GM18951 (cell line): ENCODE results near the gene KLHL9.
A peak's percentile ranks its signal among the peaks of the same experiment; 100 is the strongest.
"Not testable (repeated sequence)": the region's sequence is repeated elsewhere in the genome, so short reads cannot be mapped to it uniquely, and the experiment has no call there.

Source experiments
- POLR2A ChIP-seq: IDR thresholded peaks from 4 replicates; pipeline ENCODE4 v1.6.1; 2011; ENCODE audit warnings: mild to moderate bottlenecking; ENCODE audit not compliant: insufficient read length, insufficient read depth; ENCODE audit errors: extremely low read depth
- in situ Hi-C: fragments of 300-500 bp; cut with MboI; formaldehyde crosslinking; loops from one replicate; pipeline ENCODE4 v1.12.0; 2022; ENCODE audit warnings: low sequenced_read_pairs, mixed read lengths, inconsistent platforms; ENCODE audit not compliant: unreplicated experiment

The KLHL9 gene, protein sequence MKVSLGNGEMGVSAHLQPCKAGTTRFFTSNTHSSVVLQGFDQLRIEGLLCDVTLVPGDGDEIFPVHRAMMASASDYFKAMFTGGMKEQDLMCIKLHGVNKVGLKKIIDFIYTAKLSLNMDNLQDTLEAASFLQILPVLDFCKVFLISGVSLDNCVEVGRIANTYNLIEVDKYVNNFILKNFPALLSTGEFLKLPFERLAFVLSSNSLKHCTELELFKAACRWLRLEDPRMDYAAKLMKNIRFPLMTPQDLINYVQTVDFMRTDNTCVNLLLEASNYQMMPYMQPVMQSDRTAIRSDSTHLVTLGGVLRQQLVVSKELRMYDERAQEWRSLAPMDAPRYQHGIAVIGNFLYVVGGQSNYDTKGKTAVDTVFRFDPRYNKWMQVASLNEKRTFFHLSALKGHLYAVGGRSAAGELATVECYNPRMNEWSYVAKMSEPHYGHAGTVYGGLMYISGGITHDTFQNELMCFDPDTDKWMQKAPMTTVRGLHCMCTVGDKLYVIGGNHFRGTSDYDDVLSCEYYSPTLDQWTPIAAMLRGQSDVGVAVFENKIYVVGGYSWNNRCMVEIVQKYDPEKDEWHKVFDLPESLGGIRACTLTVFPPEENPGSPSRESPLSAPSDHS

DNA sequence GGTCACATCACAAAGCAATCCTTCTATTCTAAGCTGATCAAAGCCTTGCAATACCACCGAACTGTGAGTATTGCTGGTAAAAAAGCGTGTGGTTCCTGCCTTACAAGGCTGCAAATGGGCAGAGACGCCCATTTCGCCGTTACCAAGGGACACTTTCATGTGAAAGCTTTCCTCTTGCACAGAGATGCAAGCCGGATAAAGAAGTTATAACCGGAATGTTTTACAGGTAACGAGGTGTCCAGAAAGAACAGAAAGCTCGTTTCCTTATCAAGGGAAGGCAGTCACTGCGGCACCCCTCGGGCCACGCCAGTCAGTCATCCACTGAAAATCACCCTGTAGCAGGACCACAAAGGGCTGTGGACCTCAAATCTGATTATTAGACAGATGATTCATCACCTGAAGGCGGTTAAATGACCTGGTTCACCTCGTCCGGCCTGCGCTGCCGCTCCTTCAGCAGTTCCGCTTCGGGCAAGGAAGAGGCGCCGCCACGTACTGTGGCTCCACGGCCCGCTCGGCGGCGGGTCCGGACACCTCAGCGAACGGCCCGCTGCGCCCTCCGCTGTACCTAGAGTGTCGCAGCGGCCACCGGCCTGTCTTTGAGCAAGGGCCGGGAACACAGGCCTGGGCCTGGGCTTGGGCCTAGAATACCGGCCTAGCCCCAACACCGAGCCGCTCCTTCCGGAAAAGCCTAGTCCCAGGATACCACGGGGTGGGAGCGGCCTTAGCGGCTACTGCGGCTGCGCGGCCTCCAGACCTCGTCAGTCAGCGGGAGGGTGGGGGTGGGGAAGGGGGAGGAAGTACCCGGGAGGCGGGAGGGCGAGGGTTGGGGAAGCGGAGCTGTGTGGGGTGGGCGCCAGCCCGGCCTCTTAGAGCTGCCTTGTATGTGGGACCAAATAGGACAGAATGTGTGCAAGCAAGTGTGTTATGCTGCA is at the start of gene KLHL9:
Gene KLHL9, minus strand, starts transcription at position 704 of the 932 bp plus-strand sequence. Its CDS starts 545 bp downstream, at position 159.
- in situ Hi-C loops = loop anchor here (5.0 kb wide), 1 partner anchor 62 kb away; no protein-coding TSS in a partner anchor
- TF ChIP-seq POLR2A = peak; percentile 81

DNA sequence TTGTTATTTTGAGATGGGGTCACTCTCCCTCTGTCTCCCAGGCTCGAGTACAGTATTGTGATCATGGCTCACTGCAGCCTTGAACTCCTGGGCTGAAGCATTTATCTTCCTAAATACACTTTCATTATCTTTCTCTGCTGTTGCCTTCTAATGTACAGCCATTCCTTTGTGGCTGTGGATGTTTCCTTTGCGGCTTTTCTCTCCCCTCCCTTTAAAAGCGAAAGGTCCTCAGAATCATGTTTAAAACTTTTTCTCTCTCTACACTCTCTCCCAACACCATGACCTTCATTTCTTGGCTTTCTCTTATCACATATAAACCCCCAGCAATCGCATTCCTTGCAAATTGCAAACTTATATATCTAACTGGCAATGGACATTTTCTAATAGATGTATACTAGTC is 48.4 kb upstream of the KLHL9 start:
- in situ Hi-C loops = no loop called here
- TF ChIP-seq POLR2A = no peak

DNA sequence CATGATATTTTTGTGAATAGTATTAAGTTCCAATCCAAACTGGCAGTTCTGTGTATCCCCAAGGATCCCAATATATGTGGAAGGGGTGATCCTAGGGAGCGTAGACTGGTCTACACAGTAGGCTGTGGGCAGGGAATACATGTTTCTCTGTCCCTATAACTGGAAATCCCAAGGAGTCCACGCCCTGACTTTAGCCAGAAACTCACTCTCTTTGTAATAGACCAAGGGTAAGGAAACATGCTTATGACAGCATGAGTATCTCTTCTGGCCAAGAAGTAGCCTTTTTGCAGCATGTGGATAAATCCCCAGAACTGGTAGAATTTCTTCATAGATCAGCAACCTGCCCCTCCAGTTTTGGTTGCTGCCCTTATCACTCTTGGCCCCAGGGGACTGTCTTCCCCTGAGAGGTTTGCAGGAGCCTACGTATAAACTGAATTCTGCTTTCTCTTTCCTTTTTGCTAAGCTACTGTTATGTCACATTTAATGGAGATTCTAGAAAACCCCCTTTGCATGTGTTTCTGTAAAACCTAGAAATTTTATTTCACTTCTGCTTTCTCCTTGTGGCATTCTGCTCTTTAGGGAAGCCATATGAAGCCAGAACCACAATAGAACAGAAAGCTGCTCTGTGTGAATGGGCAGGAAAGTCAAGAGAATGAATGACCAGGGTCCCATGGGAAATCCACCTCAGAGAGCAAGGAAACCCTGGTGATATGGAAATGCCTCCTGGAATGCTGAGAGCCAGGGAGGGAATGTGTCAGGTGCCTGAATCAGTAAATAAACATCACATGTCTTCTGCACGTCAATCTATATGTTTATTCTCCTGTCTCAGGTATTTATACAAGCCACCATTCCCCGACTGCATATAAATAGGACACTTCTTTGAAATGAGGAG is 46.5 kb upstream of the KLHL9 start:
- in situ Hi-C loops = no loop called here
- no peak for TF ChIP-seq POLR2A

DNA sequence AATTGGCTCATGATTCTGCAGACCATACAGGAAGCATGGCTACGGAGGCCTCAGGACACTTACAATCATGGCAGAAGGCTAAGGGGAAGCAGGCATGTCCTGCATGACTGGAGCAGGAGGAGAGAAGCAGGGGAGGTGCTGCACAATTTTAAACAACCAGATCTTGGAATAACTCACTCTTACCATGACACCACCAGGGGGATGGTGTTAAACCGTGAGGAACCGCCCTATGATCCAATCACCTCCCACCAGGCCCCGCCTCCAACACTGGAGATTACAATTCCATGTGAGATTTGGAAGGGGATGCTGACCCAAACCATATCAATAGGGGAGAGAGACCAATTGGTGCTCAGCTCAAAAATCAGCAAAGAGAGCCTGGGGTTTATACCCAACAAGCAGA is 36.3 kb upstream of the KLHL9 start:
- in situ Hi-C loops = not testable (repeated sequence)

DNA sequence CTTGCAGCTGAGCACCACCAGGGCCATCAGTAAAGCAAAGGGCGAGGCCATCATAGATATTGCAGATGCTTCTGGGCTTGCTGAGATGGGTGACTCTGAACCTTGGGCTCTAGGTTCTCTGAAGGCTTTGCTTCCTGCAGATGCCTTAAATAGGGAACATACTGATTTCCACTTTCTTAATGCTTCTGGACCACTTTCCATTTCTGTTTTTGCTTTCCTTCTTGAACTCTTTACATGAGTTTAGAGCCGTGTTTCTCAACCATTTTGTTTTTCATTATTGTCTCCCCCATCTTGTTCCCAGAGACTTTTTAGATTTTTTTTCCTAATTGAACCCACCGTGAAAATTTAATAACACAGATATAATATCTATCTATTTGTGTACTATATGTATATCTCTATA is 32.8 kb upstream of the KLHL9 start, which contains the start of gene IFNA13:
Gene IFNA13, minus strand, starts transcription at position 101 of the 400 bp plus-strand sequence. Its CDS starts 47 bp downstream, at position 54.
- in situ Hi-C loops = no loop called here
- no peak for TF ChIP-seq POLR2A

DNA sequence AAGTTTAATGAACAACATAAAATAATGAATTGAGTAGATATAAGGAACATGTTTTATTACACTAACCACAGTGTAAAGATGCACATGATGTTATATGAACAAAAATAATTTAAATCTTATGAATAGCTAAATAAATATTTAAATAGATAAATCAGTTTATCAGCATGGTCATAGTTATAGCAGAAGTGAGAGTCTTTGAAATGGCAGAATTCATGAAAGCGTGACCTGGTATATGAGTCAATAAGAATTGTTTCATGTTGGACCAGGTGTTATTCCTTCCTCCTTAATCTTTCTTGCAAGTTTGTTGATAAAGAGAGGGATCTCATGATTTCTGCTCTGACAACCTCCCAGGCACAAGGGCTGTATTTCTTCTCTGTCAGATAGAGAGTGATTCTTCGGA is 32.0 kb upstream of the KLHL9 start:
- in situ Hi-C loops = not testable (repeated sequence)

DNA sequence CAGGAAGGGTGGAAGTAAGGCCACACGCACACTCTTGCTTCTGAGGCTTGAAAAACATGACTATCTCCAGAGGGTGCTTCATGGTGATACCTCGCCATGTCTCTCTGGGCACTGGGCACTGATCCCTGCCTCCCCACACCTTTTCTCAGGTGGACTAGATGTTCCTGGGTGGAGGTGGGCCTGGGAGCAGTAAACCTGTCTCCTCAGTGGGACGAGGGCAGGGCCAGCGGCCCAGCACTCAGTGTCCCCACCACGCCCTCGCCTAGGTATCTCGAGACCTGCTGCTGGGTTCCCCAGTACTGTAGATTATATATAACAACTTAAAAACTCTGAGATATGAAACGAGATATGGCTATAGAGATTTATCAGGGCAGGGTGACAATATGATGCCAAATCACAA is 27.1 kb upstream of the KLHL9 start:
- no peak for TF ChIP-seq POLR2A
- in situ Hi-C loops = no loop called here

DNA sequence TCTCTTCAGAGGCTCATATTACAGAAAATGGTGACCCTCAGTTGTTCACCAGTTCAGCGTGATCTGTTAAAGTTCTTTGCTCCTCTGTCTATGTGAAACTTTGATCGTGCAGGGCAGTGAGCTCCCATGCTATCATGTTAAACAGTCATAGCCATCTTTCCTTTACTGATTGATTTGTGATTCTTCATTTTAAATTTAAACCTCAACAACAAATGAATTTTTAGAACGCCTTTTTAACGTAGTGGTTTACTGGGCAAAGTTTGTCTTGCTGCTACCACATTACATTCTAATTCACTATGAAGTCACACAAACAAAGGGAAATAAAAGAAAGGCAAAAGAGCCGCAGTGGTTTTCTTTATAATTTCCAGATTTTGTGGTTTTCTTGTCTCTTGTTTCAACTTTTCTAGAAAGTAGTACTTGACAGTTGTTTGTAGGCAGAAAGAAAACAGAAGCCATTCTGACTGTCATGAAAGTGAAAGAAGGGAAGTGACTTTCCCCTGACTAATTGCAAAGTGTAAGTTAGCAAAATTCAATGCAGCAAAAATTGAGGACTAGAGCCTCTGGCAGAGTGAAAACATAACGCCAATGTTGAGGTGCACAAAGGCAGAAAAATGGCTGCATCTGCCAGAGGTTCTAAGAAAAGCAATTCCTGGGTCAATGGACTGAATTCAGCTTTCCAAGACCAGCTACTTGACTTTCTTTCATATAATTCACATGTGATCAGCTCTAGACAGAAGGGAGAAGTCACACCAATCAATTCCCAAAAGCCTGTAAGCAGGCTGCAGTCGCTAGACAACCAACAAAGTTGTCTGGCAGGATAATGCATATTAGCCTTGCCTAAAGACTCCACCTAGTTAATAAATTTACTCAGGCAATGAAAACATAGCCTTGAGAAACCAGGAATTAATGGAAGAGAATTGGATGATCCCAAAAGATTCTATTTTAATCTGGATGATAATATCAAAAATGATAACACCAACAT is 22.6 kb upstream of the KLHL9 start:
- in situ Hi-C loops = no loop called here
- no peak for TF ChIP-seq POLR2A

DNA sequence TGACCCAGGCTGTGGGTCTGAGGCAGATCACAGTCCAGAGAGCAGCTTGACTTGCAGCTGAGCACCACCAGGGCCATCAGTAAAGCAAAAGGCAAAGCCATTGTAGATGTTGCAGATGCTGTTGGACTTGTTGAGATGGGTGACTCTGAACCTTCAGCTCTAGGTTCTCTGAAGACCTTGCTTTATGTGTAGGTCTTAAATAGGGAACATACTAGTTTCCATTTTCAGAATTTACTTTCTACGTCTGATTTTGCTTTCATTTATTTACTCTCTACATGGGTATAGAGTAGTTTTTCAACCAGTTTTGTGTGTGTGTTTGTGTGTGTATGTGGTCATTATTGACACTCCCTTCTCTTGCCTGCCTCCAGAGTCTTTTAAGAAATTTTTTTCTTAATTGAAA is 15.6 kb upstream of the KLHL9 start, which contains the start of gene IFNA6:
Gene IFNA6, minus strand, starts transcription at position 101 of the 400 bp plus-strand sequence. Its CDS starts 0 bp downstream, at position 101.
- in situ Hi-C loops = no loop called here
- TF ChIP-seq POLR2A = no peak

DNA sequence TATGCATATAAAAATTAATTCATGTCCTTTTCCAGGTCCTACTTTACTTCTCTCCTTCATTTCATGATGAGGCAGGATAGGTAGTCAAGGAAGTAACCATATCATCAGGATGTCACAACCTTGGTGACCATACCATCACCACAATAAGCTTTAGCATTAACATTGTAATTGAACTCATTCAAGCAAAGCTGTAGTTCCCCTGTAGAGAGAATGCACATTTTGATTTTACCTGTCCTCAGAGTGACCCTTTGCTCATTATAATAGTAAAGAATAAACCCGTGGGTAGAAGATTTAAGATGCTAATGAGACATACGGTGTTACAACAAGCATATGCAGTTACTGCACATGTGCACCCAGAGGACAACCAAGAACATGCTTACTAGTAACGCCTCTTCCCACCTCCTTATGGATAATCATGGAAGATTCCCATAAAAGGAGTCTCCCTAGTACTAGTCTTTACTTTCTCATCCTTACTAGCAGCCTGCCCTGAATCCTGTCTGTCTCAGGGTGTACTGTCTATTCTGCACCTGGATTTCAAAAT is 13.3 kb upstream of the KLHL9 start:
- no peak for TF ChIP-seq POLR2A

DNA sequence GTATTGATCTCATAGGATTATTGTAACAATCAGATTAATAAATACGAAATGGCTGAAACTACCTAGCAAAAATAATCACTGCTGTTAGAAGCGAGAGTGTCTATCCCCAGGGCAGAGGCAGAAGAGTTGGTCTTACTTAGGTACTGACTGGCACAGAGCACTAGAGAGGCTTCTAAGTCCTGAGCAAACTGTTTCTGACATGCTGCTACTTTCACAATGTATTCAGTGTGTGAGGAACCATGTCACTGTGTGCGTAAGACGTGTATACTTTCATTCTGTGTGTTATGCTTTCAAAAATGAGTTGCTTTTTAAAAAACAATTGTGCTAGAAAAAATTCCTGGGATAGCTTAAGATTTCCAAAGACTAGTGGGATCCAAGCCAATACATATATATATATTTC is 5.5 kb upstream of the KLHL9 start:
- in situ Hi-C loops = no loop called here

More for the DNA sequence above, 13.3 kb upstream of the KLHL9 start:
- in situ Hi-C loops = no loop called here

DNA sequence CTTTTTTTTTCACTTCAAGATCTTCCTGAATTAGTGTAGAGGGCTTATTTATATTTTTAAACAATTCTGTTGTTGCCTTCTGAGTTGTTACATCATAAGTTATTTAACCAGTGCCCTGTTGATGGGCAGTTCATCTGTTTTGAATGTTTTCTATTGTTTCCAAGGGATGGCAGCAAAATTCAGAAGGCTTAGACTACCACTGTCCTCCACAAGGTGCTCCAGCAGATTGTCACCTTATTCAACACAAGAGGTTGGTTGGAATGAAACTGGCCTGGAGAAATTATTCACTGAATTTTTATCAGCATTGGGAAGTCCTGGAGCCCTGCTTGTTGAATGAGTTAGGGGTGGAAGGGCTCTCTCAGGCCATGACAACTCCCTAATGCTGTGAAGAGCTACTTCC is 1.3 kb upstream of the KLHL9 start:
- in situ Hi-C loops = no loop called here
- TF ChIP-seq POLR2A = no peak

More for the DNA sequence above, 5.5 kb upstream of the KLHL9 start:
- no peak for TF ChIP-seq POLR2A
